Peyer's patch (tissue), 4 donors: ENCODE measurements around the gene IFT52.

ENCODE experiments used
- CTCF ChIP-seq, 6 experiments: fragments of 450-650 bp in 4 of 6; fragments of 200-600 bp in 2 of 6; sonication (generic) in 1 of 6; IDR thresholded peaks; one replicate each; pipeline ENCODE4 v1.5.1; 2017 to 2019; ENCODE audit warnings: antibody characterized with exemption in 6 of 6, mild to moderate bottlenecking in 3 of 6, moderate library complexity in 1 of 6
- POLR2A ChIP-seq, 2 donors: fragments of 450-650 bp; IDR thresholded peaks; one replicate each; pipeline ENCODE4 v1.5.1; 2017; ENCODE audit warnings: antibody characterized with exemption in 2 of 2, mild to moderate bottlenecking in 2 of 2, moderate library complexity in 2 of 2

DNA sequence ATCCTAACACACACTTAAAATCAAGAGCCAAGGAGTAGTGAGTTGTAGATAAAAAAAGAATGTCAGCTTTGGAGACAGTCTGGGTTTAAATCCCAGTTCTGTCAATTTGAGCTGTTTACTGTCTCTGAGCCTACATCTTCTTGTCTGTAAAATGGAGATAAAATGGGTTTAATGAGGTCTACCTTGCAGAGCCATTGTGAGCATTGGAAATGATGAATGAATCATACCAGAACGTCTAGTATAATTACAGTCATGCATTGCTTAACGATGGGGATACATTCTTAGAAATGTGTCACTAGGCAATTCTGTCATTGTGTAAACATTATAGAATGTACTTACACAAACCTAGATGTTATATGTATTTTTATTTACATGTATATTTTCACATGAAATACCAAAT is 49.5 kb upstream of the IFT52 start:
- TF ChIP-seq CTCF (IDR thresholded peaks at IDR 0.05) = no peak
- TF ChIP-seq POLR2A (IDR thresholded peaks at IDR 0.05) = no peak
